Tibial nerve (tissue), 3 donors: ENCODE results near the gene KLHL22.

ENCODE experiments used
- CTCF ChIP-seq, 5 experiments: fragments of 200-600 bp in 3 of 5; fragments of 450-650 bp in 2 of 5; sonication (generic) in 3 of 5; IDR thresholded peaks; one replicate each; pipeline ENCODE4 v1.5.1; 2016 to 2019; ENCODE audit warnings: antibody characterized with exemption in 5 of 5, mild to moderate bottlenecking in 3 of 5, moderate library complexity in 2 of 5
- POLR2A ChIP-seq, 2 donors: fragments of 450-650 bp; IDR thresholded peaks; one replicate each; pipeline ENCODE4 v1.6.1; 2017; ENCODE audit warnings: antibody characterized with exemption in 2 of 2, mild to moderate bottlenecking in 2 of 2, moderate library complexity in 2 of 2

GRCh38 chr22:20403779-20404140, 91.8 kb downstream of the KLHL22 start:
- TF ChIP-seq CTCF (IDR thresholded peaks at IDR 0.05) (no peak), POLR2A (IDR thresholded peaks at IDR 0.05) (no peak)
